ENCODE data around the gene SLMAP.

- TF ChIP-seq CTCF (IDR thresholded peaks at IDR 0.05) = no peak
- no peak for TF ChIP-seq POLR2AphosphoS5 (IDR thresholded peaks at IDR 0.05; ENCODE audit: low read depth, low read length)
- TF ChIP-seq SIN3A (IDR thresholded peaks at IDR 0.05; ENCODE audit: borderline replicate concordance, insufficient read depth, low read depth, low read length) = no peak
- no peak for TF ChIP-seq TCF7L2 (IDR thresholded peaks at IDR 0.05; ENCODE audit: low read depth, low read length)
Measured at GRCh38 chr3:57900786-57901185, 144.7 kb downstream of the SLMAP start.
